Stimulated activated CD8-positive, alpha-beta memory T cell treated with anti-CD3 and anti-CD28 coated beads, Interleukin-7, amount 100 ng/mL, for 48 hours (primary cell): ENCODE measurements around the gene COQ10A.

Experiments used
- DNase-seq, 2 donors: peaks; one replicate each; pipeline ENCODE4 v3.0.0-alpha.2; 2020; ENCODE audit warnings: low read depth in 1 of 2; ENCODE audit errors: extremely low read depth in 1 of 2

COQ10A gene

GRCh38 chr12:56311003-56311402 lies 44.3 kb downstream of the COQ10A start:
- DNase-seq = no peak

DNA sequence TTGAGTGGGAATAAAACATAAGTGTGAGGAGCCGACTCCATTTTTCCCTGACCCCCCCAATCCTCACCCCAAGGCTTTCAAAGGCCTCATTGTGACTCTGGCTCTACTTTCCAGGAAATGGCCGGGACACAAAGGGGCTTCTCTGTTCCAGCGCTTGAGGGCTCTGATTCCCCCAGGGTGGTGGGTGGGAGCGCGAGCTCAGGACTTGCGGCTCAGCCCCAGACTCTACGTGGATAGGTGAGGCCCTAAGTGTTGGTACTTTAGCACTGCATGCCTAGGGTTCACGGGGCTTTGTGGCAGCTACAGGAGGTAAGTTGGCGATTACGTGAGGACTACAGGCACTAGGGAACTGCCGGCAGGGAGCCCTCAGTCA lies 48.5 kb downstream of the COQ10A start:
- DNase-seq = no peak

DNA sequence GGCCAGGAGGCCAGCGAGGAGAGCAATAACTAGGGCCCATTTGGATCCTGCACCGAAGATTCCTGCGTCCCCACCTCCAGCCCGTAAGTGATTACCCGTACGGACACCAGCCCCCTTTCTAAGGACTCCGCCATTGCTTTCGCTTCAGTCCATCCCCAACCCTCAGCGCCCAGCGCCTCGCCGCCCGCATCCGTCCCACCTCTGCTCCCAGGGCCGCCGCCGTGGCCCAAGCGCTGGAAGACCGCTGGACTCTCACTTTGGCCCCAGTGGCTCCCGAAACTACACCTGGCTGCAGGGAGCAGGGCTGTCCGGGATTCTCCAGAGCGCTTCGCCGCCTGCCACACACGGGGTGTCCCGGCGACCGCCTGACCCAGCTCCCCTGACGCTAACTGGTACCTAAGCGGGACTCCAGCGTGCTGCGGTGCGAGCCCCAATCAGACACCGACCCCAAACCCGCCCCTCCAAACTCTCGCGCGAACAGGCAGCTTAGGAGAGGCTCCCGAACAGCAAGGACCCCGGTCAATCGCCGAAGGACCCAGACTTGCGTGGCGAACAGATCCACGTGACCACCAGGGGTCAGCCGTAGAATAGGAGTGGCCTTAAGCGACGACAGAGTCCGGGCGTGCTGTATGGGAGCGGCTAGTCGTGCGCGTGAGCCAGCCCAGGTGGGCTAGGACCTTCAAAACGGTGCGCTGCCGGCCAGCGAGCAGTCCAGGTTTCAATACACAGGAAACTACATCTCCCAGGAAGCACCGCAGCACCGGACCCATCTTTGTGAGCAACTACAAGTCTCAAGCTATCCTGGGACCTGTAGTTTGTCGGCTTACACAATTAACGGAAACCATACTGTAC lies 49.1 kb downstream of the COQ10A start, which contains the start of gene CNPY2:
Gene CNPY2 (minus strand): TSS at position 367 of the 852 bp plus-strand sequence. CDS start 771 bp downstream, outside the sequence.
- DNase-seq = peak; percentile 93 to 98

- no peak for DNase-seq
Observed at GRCh38 chr12:56317675-56318074, 50.9 kb downstream of the COQ10A start.
